ENCODE data around the gene KLHL29. TPM values are rescaled to one million over a fixed set of nuclear protein-coding genes. Genes with fewer than 3 reads are reported as not detected.
A peak's percentile ranks its signal among the peaks of the same experiment; 100 is the strongest.

Gene KLHL29
- total RNA-seq, 1 donor from 2014 or later = 23.6 TPM

DNA sequence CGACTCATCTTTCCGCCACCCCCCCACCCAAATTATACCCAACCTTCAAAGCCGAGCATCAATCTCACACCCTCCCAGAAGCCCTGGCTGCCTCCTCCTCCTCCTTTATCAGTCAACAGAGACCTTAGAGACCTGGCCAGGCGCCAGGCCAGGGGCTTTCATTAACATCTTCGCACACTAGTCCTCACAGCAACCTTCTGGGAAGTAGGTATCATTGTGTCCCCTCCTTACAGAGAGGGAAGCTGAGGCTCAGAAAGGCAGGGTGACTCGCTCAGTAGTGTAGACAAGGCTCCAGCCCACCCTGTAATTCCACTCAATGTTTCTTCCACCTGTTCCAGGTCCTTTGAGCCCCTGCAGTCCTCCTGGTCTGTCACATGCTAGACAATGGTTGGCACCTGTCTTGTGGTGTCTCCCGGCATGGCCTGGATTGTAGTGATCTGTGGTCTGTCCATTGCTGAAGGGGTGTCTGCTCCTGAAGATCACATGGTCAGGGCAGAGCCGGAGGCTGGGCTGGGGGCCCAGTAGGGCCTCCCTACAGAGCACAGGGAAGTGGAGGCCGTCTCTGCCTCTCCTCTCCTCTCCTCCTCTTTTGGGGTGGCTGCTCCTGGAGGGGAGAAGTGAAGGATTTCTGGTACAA is 36.0 kb downstream of the KLHL29 start:
- DNase-seq (ENCODE audit: low spot score) = peak; percentile 85

DNA sequence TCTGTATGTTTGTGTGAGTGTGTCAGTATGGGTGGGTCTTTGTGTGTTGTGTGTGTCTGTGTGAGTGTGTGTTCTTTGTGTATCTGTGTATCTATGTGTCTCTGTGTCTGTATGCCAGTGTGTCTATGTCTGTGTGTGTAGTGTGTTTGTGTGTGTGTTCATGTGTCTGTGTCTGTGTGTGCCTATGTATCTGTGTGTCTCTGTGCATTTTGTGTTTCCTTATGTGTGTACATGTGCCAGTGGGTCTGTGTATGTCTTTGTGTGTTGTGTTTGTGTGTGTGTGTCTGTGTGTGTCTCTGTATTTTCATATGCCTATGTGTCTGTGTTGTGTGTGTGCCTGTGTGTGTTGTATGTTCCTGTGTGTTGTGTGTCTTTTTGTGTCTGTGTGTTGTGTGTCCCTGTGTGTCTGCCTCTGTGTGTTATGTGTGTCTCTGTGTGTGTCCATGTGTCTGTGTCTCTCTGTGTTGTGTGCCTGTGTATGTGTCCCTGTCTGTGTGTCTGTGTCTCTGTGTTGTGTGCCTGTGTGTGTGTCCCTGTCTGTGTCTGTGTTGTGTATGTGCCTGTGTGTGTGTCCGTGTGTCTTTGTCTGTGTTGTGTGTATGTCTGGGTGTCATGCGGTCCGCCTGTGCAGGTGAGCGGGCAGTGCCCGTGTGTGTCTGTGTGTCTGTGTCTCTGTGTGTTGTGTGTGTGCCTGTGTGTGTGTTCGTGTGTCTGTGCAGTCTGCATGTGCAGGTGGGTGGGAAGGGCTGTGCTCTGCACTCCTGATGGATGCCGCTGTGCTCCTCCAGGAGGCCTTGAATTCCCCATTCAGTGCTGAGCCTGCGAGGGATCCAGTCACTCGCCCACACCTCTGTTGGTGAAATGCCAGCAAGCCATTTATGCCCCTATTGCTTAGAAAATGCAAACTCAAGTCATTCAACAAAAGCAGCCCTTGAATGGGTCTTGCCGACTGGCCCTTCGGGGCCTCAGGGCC is 37.4 kb downstream of the KLHL29 start:
- no peak for DNase-seq (ENCODE audit: low spot score)

DNA sequence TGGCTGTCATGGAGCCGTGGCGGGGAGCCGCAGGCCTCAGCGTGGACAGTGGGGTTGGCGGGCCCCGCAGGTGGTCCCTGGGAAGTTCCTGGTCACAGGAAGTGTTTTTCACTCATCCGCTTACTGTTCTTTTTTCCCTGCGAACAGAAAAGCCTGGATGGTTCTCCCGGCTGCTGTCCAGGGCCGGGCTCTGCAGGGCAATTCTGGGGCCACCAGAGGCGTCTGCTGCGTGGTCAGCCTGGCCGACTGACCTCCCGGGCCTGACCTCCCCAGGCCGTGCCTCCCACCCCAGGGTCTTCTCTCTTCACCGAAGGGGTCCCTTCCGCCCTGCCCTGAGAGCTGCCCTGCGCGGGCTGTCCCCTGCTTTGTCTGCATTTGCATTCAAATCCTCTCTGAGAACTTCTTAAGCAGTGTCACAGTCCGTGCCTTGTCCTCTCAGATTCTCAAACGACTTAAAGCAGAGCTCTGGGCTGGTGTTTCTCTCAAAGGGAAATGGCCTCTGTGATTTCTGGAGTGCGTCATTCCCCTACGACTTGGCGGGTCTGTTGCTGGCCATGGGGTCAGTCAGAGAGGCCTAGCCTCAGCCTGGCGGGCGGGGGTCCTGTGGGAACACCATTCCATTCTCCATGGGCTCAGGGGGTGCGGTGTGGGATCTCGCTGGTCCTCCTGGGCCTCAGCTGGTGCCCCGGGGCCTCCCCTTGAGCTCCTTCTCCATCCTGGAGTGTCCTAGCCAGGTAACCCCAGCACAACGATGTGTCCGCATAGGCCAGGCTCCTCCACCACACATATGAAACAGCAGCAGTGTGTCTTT is 38.3 kb downstream of the KLHL29 start:
- DNase-seq (ENCODE audit: low spot score) = peak; percentile 79

DNA sequence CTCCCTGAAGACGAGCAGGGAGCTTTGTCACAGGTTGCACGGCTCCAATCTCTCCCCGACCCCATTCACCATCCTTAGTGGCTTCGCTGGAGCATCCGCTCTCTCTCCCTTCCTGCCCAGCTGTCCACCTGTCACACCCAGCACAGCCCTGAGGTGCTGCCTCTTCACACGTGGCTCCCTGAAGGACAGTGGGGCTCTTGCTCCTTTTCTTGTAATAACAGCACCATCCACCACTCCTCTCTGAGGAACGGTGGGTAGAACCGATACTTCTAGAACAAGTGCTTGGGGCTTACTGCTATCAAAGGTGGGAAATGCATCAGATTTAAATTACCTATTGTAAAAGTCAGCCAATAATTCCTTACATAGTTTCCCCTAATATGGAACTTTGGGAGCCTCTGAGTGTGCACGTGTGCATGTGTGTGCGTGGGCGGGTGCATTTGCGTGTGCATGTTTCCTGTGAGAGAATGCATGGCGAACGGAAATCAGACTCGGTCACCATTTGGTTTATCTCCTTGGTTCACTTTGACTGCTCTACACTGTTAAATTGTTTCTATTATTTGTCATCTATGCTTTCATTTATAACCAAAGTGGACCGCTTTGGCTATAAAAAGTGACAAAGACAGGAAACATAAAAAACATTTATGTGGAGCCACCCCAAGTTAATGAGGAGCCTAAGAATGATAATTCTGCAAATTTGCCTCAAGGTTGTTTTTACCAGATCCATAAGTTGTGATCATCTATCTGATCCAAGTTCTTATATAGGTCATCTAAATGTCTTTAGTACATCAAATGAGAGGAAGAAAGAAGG is 39.1 kb downstream of the KLHL29 start:
- no peak for DNase-seq (ENCODE audit: low spot score)

DNA sequence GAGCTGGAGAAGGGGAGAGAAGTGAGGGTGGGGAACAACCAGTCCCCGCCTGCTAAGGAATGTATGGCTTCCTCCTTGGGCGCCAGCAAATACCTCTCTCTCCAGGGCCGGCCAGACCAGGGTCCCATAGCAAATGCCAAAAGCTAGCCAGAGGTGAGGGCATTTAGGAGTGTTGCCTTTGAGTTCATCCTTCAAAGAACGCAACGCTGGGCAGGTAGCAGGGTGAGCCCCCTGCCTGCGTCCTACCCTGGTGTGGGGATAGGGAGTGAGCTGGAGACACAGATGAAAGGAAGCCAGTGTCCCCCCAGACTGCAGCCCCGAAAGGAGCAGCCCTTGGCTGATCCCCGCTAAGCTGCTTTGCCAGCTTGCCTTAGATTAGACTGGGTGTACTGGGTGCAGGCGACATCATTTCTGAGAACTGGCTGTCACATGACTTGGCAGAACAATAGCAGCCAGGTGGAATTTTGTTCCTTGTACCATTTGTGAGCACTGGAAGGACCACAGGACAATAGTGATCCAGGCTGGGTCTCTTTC is 40.4 kb downstream of the KLHL29 start:
- no peak for DNase-seq (ENCODE audit: low spot score)

DNA sequence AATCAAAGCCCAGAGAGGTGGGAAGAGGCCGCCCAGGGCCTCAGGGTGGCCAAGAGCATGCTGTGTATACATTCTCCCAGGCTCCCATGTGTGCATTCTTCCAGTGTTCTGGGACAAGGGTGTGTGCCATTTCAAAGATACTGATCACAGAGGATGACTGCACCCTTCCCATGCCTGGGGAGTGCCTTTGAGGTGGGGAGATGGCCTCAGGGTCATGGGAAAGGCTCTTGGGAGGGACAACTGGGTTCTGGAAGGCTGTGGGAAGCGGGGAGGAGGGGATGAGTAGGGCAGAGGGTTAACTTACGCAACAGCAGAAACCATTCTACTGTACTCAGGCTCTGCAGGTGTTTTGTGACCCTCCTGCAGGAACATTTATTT is 40.9 kb downstream of the KLHL29 start:
- no peak for DNase-seq (ENCODE audit: low spot score)

DNA sequence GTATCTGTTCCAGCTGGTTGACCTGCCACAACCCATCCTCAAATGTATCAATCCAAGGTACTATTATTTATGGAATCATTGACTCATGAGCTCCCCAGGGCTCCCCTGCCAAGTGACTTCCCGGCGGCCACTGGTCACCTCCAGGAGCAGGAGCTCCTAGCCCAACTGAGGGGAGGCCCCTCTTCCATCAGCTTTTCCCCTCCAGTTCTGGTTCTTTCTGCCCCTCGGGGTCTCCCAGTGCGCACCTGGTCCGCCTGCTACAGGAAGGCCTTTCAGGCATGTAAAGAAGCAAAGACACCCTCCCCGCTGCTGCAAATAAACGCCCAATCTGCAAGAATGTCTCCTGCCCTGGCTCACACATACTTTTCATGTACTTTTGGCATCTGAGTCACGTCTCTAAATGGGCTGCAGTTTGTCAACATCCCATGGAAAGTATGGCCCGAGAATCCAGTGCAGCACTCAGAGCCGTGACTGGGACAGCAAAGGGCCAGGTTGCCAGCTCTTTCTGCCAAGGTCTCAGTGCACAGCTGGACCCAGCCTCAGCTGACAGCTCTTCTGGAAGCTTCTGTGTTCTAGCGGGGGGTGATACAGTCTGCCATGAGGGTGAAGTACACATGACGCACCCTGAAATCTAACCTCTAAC is 41.4 kb downstream of the KLHL29 start:
- peak; percentile 89 for DNase-seq (ENCODE audit: low spot score)

DNA sequence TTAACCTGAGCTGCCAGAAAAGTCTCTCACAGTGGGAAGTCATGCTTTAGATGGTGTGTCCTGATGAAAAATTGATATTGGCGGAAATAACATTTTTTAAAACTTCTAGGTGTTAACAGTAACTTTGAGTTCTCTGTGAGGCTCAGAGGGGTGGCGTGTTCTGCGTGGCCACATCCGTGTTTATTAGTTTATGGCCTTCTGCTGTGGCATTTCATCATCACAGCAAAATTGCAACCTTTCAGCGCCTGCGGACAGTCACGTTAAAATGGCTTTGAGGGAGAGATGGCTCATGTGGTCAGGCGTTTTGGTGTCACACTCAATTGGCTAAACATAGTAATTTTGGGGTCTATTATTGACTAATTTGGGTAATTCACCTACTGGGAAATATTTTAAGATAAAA is 42.4 kb downstream of the KLHL29 start:
- DNase-seq (ENCODE audit: low spot score) = no peak

DNA sequence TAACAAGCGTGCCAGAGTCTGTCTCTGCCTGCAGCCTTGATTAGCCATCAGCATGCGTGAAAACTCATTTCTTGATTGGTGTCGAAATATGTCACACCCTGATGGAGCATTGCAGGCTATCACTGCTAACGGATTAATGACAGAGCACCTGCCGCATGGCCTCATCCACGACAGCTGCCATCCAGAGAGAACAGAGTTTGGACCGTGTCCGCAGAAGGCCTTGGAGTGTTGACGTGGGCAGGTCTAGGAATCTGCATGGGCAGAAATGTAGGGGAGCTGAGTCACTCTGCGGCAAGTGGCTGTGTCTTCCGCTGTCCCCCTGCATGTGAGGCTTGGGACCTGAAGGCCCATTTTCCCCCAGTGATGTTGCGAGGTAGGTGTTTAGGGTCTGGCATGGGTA is 43.0 kb downstream of the KLHL29 start:
- DNase-seq (ENCODE audit: low spot score) = no peak

- no peak for DNase-seq (ENCODE audit: low spot score)
Measured at GRCh38 chr2:23429036-23429435, 44.1 kb downstream of the KLHL29 start.

DNA sequence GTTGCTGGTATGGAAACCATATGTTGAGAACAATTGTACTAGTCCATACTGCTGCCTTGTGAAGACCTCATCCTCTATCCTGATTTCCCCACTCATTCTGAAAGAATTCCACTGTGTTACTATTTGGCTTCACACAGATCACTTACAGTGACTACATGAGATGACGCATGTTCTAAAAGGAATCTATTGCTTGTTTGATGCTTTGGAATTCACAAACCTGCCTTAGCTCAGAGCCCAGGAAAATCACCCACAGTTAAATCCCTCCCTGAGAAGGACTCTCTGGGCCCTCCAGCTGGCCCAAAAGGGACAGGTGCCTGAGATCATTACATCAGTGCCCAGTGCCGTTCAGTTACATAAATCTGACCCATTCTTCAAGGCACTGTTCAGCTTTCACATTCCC is 45.3 kb downstream of the KLHL29 start:
- no peak for DNase-seq (ENCODE audit: low spot score)

GRCh38 chr2:23432531-23432930 is 47.6 kb downstream of the KLHL29 start:
- peak; percentile 55 for DNase-seq (ENCODE audit: low spot score)

DNA sequence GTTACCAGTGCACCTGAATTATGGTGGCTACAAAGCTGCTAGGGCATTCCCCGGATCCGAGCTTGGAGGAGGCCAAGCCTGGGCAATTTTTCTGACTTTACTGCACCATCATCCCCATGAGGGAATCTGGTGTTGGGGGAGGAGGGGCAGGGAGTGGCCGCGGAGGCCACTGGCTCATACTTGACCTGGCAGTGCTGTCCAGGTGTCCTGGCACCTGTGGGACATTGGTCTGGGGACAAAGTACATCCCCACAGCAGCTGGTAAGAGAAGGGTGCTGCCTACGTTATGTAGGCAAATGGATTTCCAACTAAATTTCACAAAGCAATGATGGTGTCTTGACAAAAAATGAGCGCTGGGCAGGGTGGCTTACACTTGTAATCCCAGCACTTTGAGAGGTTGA is 48.3 kb downstream of the KLHL29 start:
- DNase-seq (ENCODE audit: low spot score) = peak; percentile 22

GRCh38 chr2:23434721-23435121 is 49.7 kb downstream of the KLHL29 start:
- DNase-seq (ENCODE audit: low spot score) = peak; percentile 77

DNA sequence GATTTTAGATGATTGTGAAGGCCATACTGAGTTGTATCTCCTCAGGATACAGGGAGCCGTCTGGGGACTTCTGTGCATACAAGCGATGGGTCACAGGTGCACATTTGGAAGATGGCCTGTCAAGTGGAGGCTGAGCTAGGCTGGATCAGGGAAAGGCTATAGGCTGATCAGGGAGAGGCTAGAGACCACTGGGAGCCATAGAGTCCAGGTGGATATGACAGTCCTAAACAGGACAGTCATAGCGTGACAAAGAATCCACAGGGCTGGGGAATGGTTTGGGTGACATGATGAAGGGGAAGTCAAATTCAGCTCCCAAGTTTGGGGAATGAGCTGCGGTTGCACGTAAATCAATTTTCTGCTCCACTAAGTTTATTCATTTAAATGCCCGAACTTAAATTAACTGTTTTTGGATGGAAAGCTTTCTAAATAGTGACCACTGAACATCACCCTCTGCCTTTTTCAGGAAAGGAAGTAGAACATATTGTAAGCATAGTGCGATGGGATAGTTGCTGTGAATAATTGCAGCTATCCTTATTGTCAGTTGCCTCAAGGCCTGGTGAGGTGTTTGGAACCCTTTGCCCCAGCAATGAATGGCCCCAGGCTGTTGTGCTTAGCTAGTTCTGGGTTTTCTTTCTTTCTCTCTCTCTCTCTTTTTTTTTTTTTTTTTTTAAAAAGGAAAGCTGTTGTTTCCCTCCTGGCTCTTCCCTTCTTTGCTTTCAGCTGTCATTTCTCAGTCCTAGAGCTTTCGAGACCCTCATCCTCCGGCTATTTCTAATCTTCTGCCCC is 50.5 kb downstream of the KLHL29 start:
- peak; percentile 12 for DNase-seq (ENCODE audit: low spot score)

GRCh38 chr2:23436346-23437098 is 51.5 kb downstream of the KLHL29 start:
- DNase-seq (ENCODE audit: low spot score) = peak; percentile 18

DNA sequence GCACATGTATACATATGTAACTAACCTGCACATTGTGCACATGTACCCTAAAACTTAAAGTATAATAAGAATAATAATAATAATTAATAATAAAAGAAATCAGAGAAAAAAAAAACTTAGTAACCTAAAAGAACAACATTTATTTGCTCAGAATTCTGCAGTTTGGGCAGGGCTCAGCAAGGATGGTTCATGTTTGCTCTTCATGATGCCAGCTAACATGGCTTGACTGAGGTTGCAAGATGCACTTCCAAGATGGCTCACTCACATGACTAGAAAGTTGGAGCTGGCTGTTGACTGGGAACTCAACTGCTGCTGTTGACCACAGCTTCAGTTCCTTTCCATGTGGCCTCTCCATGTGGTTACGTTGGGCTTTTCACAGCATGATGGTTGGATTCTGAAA is 56.4 kb downstream of the KLHL29 start:
- DNase-seq (ENCODE audit: low spot score) = no peak

- DNase-seq (ENCODE audit: low spot score) = no peak
Measured at GRCh38 chr2:23445450-23445868, 60.5 kb downstream of the KLHL29 start.

DNA sequence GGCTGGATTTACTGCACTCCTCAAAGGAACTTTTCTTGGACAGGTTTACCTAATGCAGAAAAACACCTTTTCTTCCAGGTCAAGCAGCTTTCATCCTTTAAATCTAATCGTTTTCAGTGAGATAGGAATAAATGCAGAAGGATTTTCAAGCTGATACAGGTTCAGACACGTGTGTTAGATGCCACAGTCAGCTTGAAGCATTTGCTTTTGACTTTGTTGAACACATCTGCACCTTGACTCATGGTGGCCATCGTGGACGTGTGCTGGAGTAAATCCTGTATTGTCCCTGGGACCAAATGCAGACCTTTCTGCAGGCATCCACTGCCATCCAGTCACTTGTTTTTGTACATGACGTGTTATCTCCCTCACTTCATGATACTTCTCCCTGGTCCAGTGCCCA is 61.9 kb downstream of the KLHL29 start:
- DNase-seq (ENCODE audit: low spot score) = no peak
